ENCODE data around the gene PABPN1.

GRCh38 chr14:23326491-23327332 lies 5.5 kb downstream of the PABPN1 start:
- no peak for TF ChIP-seq CTCF (IDR thresholded peaks at IDR 0.05)
- no peak for TF ChIP-seq EZH2phosphoT487 (IDR thresholded peaks at IDR 0.05)
